CD4-positive, alpha-beta T cell (primary cell): ENCODE results near the gene OBP2A. TPM values are rescaled to one million over a fixed set of nuclear protein-coding genes. Genes with fewer than 3 reads are reported as not detected.
"Not testable (repeated sequence)": the region's sequence is repeated elsewhere in the genome, so short reads cannot be mapped to it uniquely, and the experiment has no call there.

ENCODE experiments used
- ATAC-seq: fragments of 200-7000 bp; cut with Tn5 transposase; one replicate; pipeline ENCODE4 v1.10.0; 2022; ENCODE audit warnings: mild to moderate bottlenecking; ENCODE audit not compliant: poor library complexity
- CTCF ChIA-PET: fragments of 350-600 bp; sonication (Branson Sonifier 250); formaldehyde crosslinking; loops from one replicate; lab custom pipeline; 2021; ENCODE audit warnings: antibody characterized with exemption, inconsistent platforms; lab: Charles Lee
- POLR2A ChIA-PET: fragments of 350-600 bp; sonication (Branson Sonifier 250); formaldehyde crosslinking; loops from one replicate; lab custom pipeline; 2021; ENCODE audit warnings: antibody characterized with exemption, inconsistent platforms; lab: Charles Lee
- DNase-seq, 14 experiments: peaks; one replicate each; pipeline ENCODE4 v3.0.0-alpha.2; 2013 to 2020; ENCODE audit warnings: mixed read lengths in 2 of 14
- H3K27ac ChIP-seq, 2 donors: one replicate each; pipeline versions ENCODE4 v1.5.1 to v1.7.0; 2013; ENCODE audit warnings: low read length in 2 of 2, low read depth in 1 of 2, mild to moderate bottlenecking in 1 of 2
- H3K27me3 ChIP-seq, 2 experiments: 1 replicate in 1 of 2; 2 replicates in 1 of 2; pipeline versions ENCODE4 v1.6.1 to v1.7.0; 2013; ENCODE audit warnings: low read length in 2 of 2, control low read depth in 1 of 2, mild to moderate bottlenecking in 1 of 2, moderate library complexity in 1 of 2; ENCODE audit not compliant: insufficient read depth in 2 of 2, control insufficient read depth in 1 of 2
- H3K36me3 ChIP-seq: one replicate; pipeline ENCODE4 v1.6.1; 2013; ENCODE audit warnings: low read length, control low read depth; ENCODE audit not compliant: insufficient read depth
- H3K4me1 ChIP-seq: one replicate; pipeline ENCODE4 v1.6.1; 2013; ENCODE audit warnings: low read length, control low read depth; ENCODE audit not compliant: insufficient read depth
- H3K4me3 ChIP-seq: one replicate; pipeline ENCODE4 v1.5.1; 2013; ENCODE audit warnings: mild to moderate bottlenecking, low read length, moderate library complexity
- H3K9me3 ChIP-seq, 2 experiments: 1 replicate in 1 of 2; 2 replicates in 1 of 2; pipeline versions ENCODE4 v1.6.1 to v1.7.0; 2013; ENCODE audit warnings: low read length in 2 of 2, mild to moderate bottlenecking in 2 of 2, control low read depth in 1 of 2, moderate library complexity in 1 of 2; ENCODE audit not compliant: control insufficient read depth in 1 of 2, insufficient read depth in 1 of 2
- H3K27ac Mint-ChIP-seq: one replicate; pipeline ENCODE4 v1.8.0; 2020; ENCODE audit warnings: mixed read lengths
- H3K27me3 Mint-ChIP-seq: one replicate; pipeline ENCODE4 v1.8.0; 2021; ENCODE audit warnings: mixed read lengths
- H3K36me3 Mint-ChIP-seq: one replicate; pipeline ENCODE4 v1.8.0; 2021; ENCODE audit warnings: low read depth, mixed read lengths
- H3K4me1 Mint-ChIP-seq: one replicate; pipeline ENCODE4 v1.8.0; 2021; ENCODE audit warnings: low read depth, mixed read lengths
- H3K4me3 Mint-ChIP-seq: one replicate; pipeline ENCODE4 v1.8.0; 2020; ENCODE audit warnings: mild to moderate bottlenecking, mixed read lengths
- H3K9me3 Mint-ChIP-seq: one replicate; pipeline ENCODE4 v1.8.0; 2020; ENCODE audit warnings: mixed read lengths
- CTCF ChIP-seq: fragments of 200-600 bp; IDR thresholded peaks from one replicate; pipeline ENCODE4 v1.8.0; 2022; ENCODE audit warnings: antibody characterized with exemption, mild to moderate bottlenecking
- intact Hi-C, 2 experiments: fragments of 100-400 bp; cut with DNase I in 1 of 2; cut with micrococcal nuclease in 1 of 2; formaldehyde crosslinking; loops; one replicate each; pipeline versions ENCODE4 v1.15.1 to v1.9.0; 2023 to 2025; cut with DNase I, micrococcal nuclease
- polyA plus RNA-seq, 2 donors: library from polyadenylated mRNA; unstranded; fragments of 120-200 nt; gene quantifications; one replicate each; pipeline ENCODE4 v1.2.1, GENCODE V29; 2013
- total RNA-seq, 174 experiments: library from RNA in 2 of 174; stranded (reverse) in 2 of 174; gene quantifications; one replicate each; pipeline ENCODE4 v1.2.3 and lab custom pipeline; 2021 to 2026

The OBP2A gene, protein sequence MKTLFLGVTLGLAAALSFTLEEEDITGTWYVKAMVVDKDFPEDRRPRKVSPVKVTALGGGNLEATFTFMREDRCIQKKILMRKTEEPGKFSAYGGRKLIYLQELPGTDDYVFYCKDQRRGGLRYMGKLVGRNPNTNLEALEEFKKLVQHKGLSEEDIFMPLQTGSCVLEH
- total RNA-seq = not detected
- polyA plus RNA-seq (2013, experiment 1 of 2) = not detected
- polyA plus RNA-seq (2013, experiment 2 of 2) = not detected
- 0 to 0.13 (median 0) reads per million in 172 experiments for total RNA-seq (lab: John Stamatoyannopoulos, UW)

DNA sequence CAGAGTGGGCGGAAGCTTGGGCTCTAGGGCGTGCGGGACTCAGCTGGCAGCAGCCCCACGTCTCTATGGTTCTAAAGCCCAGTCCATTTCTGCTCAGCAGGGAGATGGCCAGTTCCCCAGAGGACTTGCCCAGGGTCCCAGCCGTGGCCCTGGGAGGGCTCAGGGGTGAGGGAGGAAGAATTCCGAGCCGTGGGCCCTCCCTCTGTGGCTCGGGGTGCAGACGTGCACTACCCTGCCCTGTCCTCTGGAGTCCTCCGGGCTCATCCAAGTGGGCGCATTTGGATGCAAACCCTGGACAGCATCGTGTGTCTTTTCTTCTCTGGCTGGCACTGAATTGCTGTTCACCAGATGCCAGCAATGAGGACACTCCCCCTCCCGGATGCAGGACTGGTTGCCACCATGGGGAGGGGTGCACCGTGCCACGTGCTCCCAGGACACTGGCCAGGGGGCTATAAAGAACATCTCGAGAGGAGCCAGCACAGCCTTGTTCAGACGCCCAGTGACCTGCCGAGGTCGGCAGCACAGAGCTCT, at the start of gene OBP2A:
Gene OBP2A, plus strand, starts transcription at position 481 of the 531 bp plus-strand sequence. CDS start 55 bp downstream, outside the sequence.
- H3K9me3 ChIP-seq, POLR2A ChIA-PET, H3K4me3 Mint-ChIP-seq, DNase-seq, H3K27ac Mint-ChIP-seq, CTCF ChIA-PET, ATAC-seq, H3K4me3 ChIP-seq, H3K36me3 ChIP-seq, H3K27me3 ChIP-seq, H3K4me1 Mint-ChIP-seq, intact Hi-C loops, H3K4me1 ChIP-seq, H3K36me3 Mint-ChIP-seq, H3K9me3 Mint-ChIP-seq, H3K27ac ChIP-seq: not testable (repeated sequence)
- H3K27me3 Mint-ChIP-seq = peaks cover 22% of the 10 kb centered on the region

DNA sequence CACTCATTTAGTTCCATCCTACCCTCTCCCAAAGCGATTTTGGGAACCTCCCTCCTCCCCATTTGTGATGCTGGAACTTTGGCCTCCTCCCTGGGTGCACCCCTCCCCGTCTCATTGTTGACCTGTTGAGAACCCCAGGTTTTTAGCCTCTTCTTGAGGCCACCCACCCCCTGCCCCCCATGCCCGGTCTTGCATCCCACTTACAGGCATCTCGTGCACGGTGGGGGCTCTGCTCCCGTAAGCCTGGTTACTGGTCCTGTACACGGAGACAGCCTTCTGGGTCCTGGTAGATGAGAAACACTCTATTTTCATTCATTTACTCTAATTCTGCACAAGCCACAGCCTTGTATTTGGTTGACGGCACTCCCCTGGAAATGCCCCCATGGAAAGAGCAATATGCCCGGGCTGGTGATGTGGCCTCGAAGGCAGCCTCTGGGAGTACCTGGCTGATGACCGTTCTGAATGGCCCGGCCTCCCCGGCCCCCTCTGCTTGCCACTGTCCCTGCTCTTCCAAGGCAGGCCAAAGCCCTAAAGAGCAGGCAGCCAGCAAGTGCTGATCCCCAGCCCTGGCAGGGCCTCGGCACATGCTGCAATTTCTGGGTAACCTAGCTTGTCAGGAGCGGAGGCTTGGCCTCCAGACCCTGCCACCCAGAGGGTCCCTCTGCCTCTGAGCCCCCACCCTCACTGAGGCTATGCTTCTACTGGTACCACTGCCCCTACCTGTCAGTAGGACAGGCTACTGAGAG, 47.4 kb upstream of the OBP2A start:
- Mint-ChIP-seq H3K36me3 (peaks cover 23% of the 10 kb centered on the region), H3K27me3 (no peaks in the 10 kb centered on the region), H3K9me3 (no peaks in the 10 kb centered on the region), H3K27ac (peak overlapping the region; percentile 56), H3K4me1 (peaks cover 15% of the 10 kb centered on the region), H3K4me3 (peak overlapping the region; percentile 87)
- Histone ChIP-seq H3K4me3 (no peak overlapping the region), H3K27ac (no peak overlapping the region), H3K4me1 (peaks cover 34% of the 10 kb centered on the region), H3K36me3 (peaks cover 12% of the 10 kb centered on the region), H3K27me3 (no peaks in the 10 kb centered on the region), H3K9me3 (no peaks in the 10 kb centered on the region)
- TF ChIP-seq CTCF = no peak
- no peak for ATAC-seq
- POLR2A ChIA-PET = no interaction called here
- no peak for DNase-seq
- intact Hi-C loops = loop anchor here in 1 of 2 experiments (5.0 to 10.0 kb wide), 2 partner anchors 1041 to 1364 kb away; partner anchors contain the start of gene WDR5
- CTCF ChIA-PET = no interaction called here

DNA sequence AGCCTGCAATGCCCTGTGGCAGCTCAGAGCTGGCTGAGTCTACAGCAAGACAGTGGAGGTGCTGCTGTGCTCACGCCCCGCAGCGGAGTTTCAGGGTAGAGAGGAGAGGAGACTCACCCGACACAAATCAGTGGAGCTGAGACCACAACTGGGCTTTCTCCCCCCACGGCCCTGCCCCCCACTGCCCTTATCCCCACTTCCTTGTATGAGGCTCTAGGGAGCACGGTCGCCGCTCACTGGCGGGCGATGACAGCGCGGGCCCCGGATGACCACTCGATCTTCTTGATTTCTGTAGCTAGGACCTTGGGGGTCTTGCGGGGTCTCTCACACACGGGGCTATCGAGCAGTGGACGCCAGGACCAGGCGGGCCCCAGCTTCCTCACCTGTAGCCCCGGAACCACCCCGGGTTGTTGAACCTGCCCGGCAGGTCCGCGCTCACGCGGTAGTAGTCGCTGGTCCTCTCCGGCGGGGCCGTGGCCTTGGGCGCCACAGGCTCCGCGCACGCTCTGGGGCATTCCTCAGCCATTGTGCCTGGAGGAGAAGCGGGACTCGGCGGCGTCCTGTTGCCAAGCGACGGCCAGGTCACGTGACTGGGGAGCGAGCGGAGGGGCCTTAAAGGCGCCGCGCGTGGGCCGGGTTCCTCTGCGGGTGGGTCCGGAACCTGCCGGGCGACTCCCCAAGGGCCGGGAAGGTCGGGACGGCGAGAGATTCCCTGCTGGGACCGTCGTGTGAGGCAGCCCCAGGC, 46.4 kb upstream of the OBP2A start:
- ATAC-seq = peak; percentile 47
- ChIA-PET POLR2A (interaction anchor here (0.7 kb wide), 1 partner anchor 19 kb away, joined by 3 read pairs; no protein-coding TSS in a partner anchor), CTCF (no interaction called here)
- H3K27ac ChIP-seq = no peak overlapping the region
- Mint-ChIP-seq H3K36me3 (peaks cover 32% of the 10 kb centered on the region), H3K27ac (peak overlapping the region; percentile 56), H3K4me1 (peaks cover 20% of the 10 kb centered on the region), H3K9me3 (no peaks in the 10 kb centered on the region), H3K4me3 (peak overlapping the region; percentile 87), H3K27me3 (no peaks in the 10 kb centered on the region)
- H3K4me1 ChIP-seq = peaks cover 40% of the 10 kb centered on the region
- peak overlapping the region; percentile 97 for H3K4me3 ChIP-seq
- DNase-seq = peak; percentile 79 to 94 (median 88)
- H3K27me3 ChIP-seq = no peaks in the 10 kb centered on the region
- H3K36me3 ChIP-seq = peaks cover 21% of the 10 kb centered on the region
- intact Hi-C loops = loop anchor here in 1 of 2 experiments (5.0 to 10.0 kb wide), 5 partner anchors 463 to 1365 kb away; partner anchors contain the start of genes RNU6ATAC, RXRA, UBAC1 and WDR5
- no peaks in the 10 kb centered on the region for H3K9me3 ChIP-seq
- no peak for TF ChIP-seq CTCF
